SK-N-SH (cell line): ENCODE data around the gene JAK1. TPM values are rescaled to one million over a fixed set of nuclear protein-coding genes. Genes with fewer than 3 reads are reported as not detected.

Experiments used
- CTCF ChIA-PET: fragments of 300-600, 350-600 bp; formaldehyde crosslinking; extraction: SDS; loops from one replicate; lab custom pipeline; 2021; lab: Yijun Ruan, JAX
- POLR2A ChIA-PET: fragments of 350-600 bp; sonication (Branson Sonifier 250); formaldehyde crosslinking; extraction: SDS; loops from one replicate; lab custom pipeline; 2020; ENCODE audit warnings: antibody characterized with exemption, inconsistent platforms; lab: Yijun Ruan, JAX
- DNase-seq: peaks from one replicate; pipeline ENCODE4 v3.0.0; 2012
- H2AFZ ChIP-seq: fragments of 200-600 bp; sonication (generic); 2 replicates; pipeline ENCODE4 v1.8.1; 2016; ENCODE audit warnings: antibody characterized with exemption, mild to moderate bottlenecking, low read depth
- H3F3A ChIP-seq: fragments of 200-600 bp; sonication (generic); replicated peaks from 2 replicates; pipeline ENCODE3; 2016; ENCODE audit warnings: antibody characterized with exemption, mild to moderate bottlenecking; ENCODE audit not compliant: insufficient read depth
- H3K27ac ChIP-seq, 2 experiments: fragments of 200-500 bp in 1 of 2; fragments of 200-600 bp in 1 of 2; sonication (Bioruptor generic) in 1 of 2; sonication (generic), shearing (Covaris generic) in 1 of 2; 2 replicates each; pipeline versions ENCODE4 v1.5.1 to v1.6.1; 2014 to 2016; ENCODE audit warnings: low read depth in 2 of 2, inconsistent platforms in 1 of 2, low read length in 1 of 2, mild to moderate bottlenecking in 1 of 2, mixed read lengths in 1 of 2
- H3K27me3 ChIP-seq: fragments of 200-600 bp; sonication (generic), shearing (Covaris generic); 2 replicates; pipeline ENCODE4 v1.6.1; 2016; ENCODE audit warnings: mixed run types; ENCODE audit not compliant: insufficient read depth
- H3K36me3 ChIP-seq, 2 experiments: fragments of 200-500 bp in 1 of 2; fragments of 200-600 bp in 1 of 2; sonication (Bioruptor generic) in 1 of 2; sonication (generic) in 1 of 2; replicated peaks in 1 of 2; 2 replicates each; pipeline versions ENCODE3 to v1.5.1; 2014 to 2016; ENCODE audit warnings: low read length in 1 of 2, mild to moderate bottlenecking in 1 of 2; ENCODE audit not compliant: insufficient read depth in 2 of 2, control insufficient read depth in 1 of 2
- H3K4me1 ChIP-seq, 2 experiments: fragments of 200-500 bp in 1 of 2; fragments of 200-600 bp in 1 of 2; sonication (Bioruptor generic) in 1 of 2; sonication (generic), shearing (Covaris generic) in 1 of 2; 2 replicates each; pipeline versions ENCODE4 v1.5.1 to v1.6.1; 2014 to 2016; ENCODE audit warnings: low read depth in 1 of 2, low read length in 1 of 2, mixed run types in 1 of 2; ENCODE audit not compliant: insufficient read depth in 2 of 2, control insufficient read depth in 1 of 2
- H3K4me2 ChIP-seq: fragments of 200-600 bp; sonication (generic), shearing (Covaris generic); 2 replicates; pipeline ENCODE4 v1.6.1; 2017; ENCODE audit warnings: mixed run types
- H3K4me3 ChIP-seq, 2 experiments: fragments of 200-500 bp in 1 of 2; fragments of 200-600 bp in 1 of 2; sonication (Bioruptor generic) in 1 of 2; sonication (generic), shearing (Covaris generic) in 1 of 2; 2 replicates each; pipeline versions ENCODE4 v1.5.1 to v1.8.1; 2014 to 2016; ENCODE audit warnings: low read depth in 2 of 2, inconsistent platforms in 1 of 2, low read length in 1 of 2, mild to moderate bottlenecking in 1 of 2, mixed read lengths in 1 of 2, moderate library complexity in 1 of 2
- H3K79me2 ChIP-seq: fragments of 200-600 bp; sonication (generic); 2 replicates; pipeline ENCODE4 v1.8.1; 2017; ENCODE audit warnings: mild to moderate bottlenecking; ENCODE audit not compliant: insufficient read depth
- H3K9ac ChIP-seq: fragments of 200-600 bp; sonication (generic); 2 replicates; pipeline ENCODE4 v1.6.1; 2017; ENCODE audit warnings: mixed run types
- H3K9me2 ChIP-seq: fragments of 200-600 bp; sonication (generic); 2 replicates; pipeline ENCODE4 v1.6.1; 2017; ENCODE audit warnings: mixed run types
- H3K9me3 ChIP-seq: fragments of 200-600 bp; sonication (generic); 2 replicates; pipeline ENCODE4 v1.6.1; 2017; ENCODE audit warnings: mixed run types, mild to moderate bottlenecking, moderate library complexity
- H4K20me1 ChIP-seq: fragments of 200-600 bp; sonication (generic); 2 replicates; pipeline ENCODE4 v1.6.1; 2017; ENCODE audit warnings: mild to moderate bottlenecking, mixed run types; ENCODE audit not compliant: insufficient read depth
- CHD2 ChIP-seq: fragments of 150-350 bp; IDR thresholded peaks from 2 replicates; pipeline ENCODE4 v1.6.1; 2018; ENCODE audit warnings: low read length; ENCODE audit not compliant: partially characterized antibody
- EZH2phosphoT487 ChIP-seq: fragments of 200-600 bp; sonication (generic); IDR thresholded peaks from 2 replicates; pipeline ENCODE4 v1.6.1; 2017; ENCODE audit warnings: low read depth, mixed run types, mild to moderate bottlenecking, antibody characterized with exemption, moderate library complexity, borderline replicate concordance
- FOXJ3 ChIP-seq: sonication (generic); formaldehyde crosslinking; IDR thresholded peaks from 2 replicates; pipeline ENCODE4 v1.5.1; 2020; ENCODE audit warnings: mild to moderate bottlenecking, missing genetic modification reagents
- GABPA ChIP-seq: IDR thresholded peaks from 2 replicates; pipeline ENCODE4 v1.4.0; 2012; ENCODE audit warnings: low read depth, mild to moderate bottlenecking
- GATA2 ChIP-seq: sonication (generic); formaldehyde crosslinking; IDR thresholded peaks from 2 replicates; pipeline ENCODE4 v1.5.0; 2020; ENCODE audit warnings: mild to moderate bottlenecking, missing genetic modification reagents
- MEF2A ChIP-seq: IDR thresholded peaks from 2 replicates; pipeline ENCODE4 v1.4.0; 2012; ENCODE audit warnings: low read depth, borderline replicate concordance
- MXI1 ChIP-seq: IDR thresholded peaks from 2 replicates; pipeline ENCODE4 v1.6.1; 2012; ENCODE audit warnings: mild to moderate bottlenecking, low read depth, low read length, improper control_type of control experiment
- RCOR1 ChIP-seq: fragments of 150-350 bp; IDR thresholded peaks from 2 replicates; pipeline ENCODE4 v1.6.1; 2017; ENCODE audit warnings: antibody characterized with exemption, low read length
- RFX5 ChIP-seq: IDR thresholded peaks from 2 replicates; pipeline ENCODE4 v1.6.1; 2012; ENCODE audit warnings: mild to moderate bottlenecking, improper control_type of control experiment, low read length
- TCF12 ChIP-seq: IDR thresholded peaks from 2 replicates; pipeline ENCODE4 v1.4.0; 2012
- TEAD4 ChIP-seq: IDR thresholded peaks from 2 replicates; pipeline ENCODE4 v1.4.0; 2012; ENCODE audit warnings: mild to moderate bottlenecking, borderline replicate concordance; ENCODE audit not compliant: insufficient read depth
- WGBS: methylation state at CpG from one replicate; pipeline ENCODE4 v1.1.6; 2017; ENCODE audit warnings: low lambda C conversion rate; 5-methylcytosine and 5-hydroxymethylcytosine counted together
- polyA plus RNA-seq, 3 experiments: library from polyadenylated mRNA; depleted of rRNA; stranded (reverse); fragments of >200 nt; gene quantifications; 2 replicates each; pipeline ENCODE4 v1.2.3, GENCODE V29; 2012
- TF ChIP-seq, protein P1 (sequence below): IDR thresholded peaks from 2 replicates; pipeline ENCODE4 v1.6.1; 2012; ENCODE audit warnings: mild to moderate bottlenecking, low read depth, low read length, moderate library complexity
- TF ChIP-seq, protein P2 (sequence below): IDR thresholded peaks from 2 replicates; pipeline ENCODE4; 2012
- TF ChIP-seq, protein P3 (sequence below): fragments of 150-350 bp; IDR thresholded peaks from 2 replicates; pipeline ENCODE4 v1.6.1; 2016; ENCODE audit warnings: mild to moderate bottlenecking, low read depth, low read length
- TF ChIP-seq, protein P4 (sequence below): IDR thresholded peaks from 2 replicates; pipeline ENCODE4 v1.4.0; 2012; ENCODE audit warnings: low read depth
- TF ChIP-seq, protein P5 (sequence below): IDR thresholded peaks from 2 replicates; pipeline ENCODE4 v1.4.0; 2012; ENCODE audit warnings: low read depth, borderline replicate concordance

Gene JAK1
- polyA plus RNA-seq, 1 of the 3 experiments (the other 2 are of a cell fraction) = 47.5 TPM

DNA sequence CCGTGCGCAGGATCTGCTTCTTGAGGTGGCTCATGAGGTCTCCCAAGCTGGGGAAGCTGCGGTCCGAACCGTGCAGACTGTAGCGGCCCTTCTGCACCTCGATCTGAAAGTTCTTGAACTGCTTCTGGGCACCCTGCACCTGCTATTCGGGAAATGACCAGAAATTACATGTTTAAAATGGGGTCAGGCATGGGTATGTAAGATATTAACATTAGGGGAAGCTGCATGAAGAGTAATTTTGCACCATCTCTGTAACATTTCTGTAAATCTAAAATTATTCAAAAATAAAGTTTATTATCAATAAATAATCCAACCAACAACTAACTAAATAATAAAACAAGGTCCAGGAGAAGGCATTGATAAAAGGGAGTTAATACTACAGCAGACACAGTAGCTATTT lies 110.8 kb downstream of the JAK1 start:
- no peak for DNase-seq
- Histone ChIP-seq H3K27ac (no peak overlapping the region), H3K27me3 (no peaks in the 10 kb centered on the region), H4K20me1 (no peaks in the 10 kb centered on the region), H3K4me2 (no peak overlapping the region), H3K9me3 (no peaks in the 10 kb centered on the region), H3K4me3 (no peak overlapping the region), H3K9me2 (no peaks in the 10 kb centered on the region), H3K79me2 (no peaks in the 10 kb centered on the region), H2AFZ (no peak overlapping the region), H3K36me3 (peaks cover 45 to 76% of the 10 kb centered on the region in 2 experiments), H3K9ac (no peak overlapping the region), H3F3A (no peaks in the 10 kb centered on the region), H3K4me1 (no peaks in the 10 kb centered on the region; a peak in 1 of 4 replicates)
- CTCF ChIA-PET = interaction anchor here (1.1 kb wide), 1 partner anchor 15 kb away, joined by 5 read pairs; no protein-coding TSS in a partner anchor
- POLR2A ChIA-PET = no interaction called here
- TF ChIP-seq RFX5 (no peak), MEF2A (no peak), TEAD4 (no peak), EZH2phosphoT487 (no peak), GATA2 (CRISPR knock-in tag) (no peak), FOXJ3 (CRISPR knock-in tag) (no peak), RCOR1 (no peak), MXI1 (no peak), CHD2 (no peak), GABPA (no peak), TCF12 (no peak)
- TF ChIP-seq, protein P1, sequence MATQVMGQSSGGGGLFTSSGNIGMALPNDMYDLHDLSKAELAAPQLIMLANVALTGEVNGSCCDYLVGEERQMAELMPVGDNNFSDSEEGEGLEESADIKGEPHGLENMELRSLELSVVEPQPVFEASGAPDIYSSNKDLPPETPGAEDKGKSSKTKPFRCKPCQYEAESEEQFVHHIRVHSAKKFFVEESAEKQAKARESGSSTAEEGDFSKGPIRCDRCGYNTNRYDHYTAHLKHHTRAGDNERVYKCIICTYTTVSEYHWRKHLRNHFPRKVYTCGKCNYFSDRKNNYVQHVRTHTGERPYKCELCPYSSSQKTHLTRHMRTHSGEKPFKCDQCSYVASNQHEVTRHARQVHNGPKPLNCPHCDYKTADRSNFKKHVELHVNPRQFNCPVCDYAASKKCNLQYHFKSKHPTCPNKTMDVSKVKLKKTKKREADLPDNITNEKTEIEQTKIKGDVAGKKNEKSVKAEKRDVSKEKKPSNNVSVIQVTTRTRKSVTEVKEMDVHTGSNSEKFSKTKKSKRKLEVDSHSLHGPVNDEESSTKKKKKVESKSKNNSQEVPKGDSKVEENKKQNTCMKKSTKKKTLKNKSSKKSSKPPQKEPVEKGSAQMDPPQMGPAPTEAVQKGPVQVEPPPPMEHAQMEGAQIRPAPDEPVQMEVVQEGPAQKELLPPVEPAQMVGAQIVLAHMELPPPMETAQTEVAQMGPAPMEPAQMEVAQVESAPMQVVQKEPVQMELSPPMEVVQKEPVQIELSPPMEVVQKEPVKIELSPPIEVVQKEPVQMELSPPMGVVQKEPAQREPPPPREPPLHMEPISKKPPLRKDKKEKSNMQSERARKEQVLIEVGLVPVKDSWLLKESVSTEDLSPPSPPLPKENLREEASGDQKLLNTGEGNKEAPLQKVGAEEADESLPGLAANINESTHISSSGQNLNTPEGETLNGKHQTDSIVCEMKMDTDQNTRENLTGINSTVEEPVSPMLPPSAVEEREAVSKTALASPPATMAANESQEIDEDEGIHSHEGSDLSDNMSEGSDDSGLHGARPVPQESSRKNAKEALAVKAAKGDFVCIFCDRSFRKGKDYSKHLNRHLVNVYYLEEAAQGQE = no peak
- TF ChIP-seq, protein P2, sequence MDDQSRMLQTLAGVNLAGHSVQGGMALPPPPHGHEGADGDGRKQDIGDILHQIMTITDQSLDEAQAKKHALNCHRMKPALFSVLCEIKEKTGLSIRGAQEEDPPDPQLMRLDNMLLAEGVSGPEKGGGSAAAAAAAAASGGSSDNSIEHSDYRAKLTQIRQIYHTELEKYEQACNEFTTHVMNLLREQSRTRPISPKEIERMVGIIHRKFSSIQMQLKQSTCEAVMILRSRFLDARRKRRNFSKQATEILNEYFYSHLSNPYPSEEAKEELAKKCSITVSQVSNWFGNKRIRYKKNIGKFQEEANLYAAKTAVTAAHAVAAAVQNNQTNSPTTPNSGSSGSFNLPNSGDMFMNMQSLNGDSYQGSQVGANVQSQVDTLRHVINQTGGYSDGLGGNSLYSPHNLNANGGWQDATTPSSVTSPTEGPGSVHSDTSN = no peak
- TF ChIP-seq, protein P3, sequence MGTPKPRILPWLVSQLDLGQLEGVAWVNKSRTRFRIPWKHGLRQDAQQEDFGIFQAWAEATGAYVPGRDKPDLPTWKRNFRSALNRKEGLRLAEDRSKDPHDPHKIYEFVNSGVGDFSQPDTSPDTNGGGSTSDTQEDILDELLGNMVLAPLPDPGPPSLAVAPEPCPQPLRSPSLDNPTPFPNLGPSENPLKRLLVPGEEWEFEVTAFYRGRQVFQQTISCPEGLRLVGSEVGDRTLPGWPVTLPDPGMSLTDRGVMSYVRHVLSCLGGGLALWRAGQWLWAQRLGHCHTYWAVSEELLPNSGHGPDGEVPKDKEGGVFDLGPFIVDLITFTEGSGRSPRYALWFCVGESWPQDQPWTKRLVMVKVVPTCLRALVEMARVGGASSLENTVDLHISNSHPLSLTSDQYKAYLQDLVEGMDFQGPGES = no peak
- TF ChIP-seq, protein P4, sequence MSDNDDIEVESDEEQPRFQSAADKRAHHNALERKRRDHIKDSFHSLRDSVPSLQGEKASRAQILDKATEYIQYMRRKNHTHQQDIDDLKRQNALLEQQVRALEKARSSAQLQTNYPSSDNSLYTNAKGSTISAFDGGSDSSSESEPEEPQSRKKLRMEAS = no peak
- TF ChIP-seq, protein P5, sequence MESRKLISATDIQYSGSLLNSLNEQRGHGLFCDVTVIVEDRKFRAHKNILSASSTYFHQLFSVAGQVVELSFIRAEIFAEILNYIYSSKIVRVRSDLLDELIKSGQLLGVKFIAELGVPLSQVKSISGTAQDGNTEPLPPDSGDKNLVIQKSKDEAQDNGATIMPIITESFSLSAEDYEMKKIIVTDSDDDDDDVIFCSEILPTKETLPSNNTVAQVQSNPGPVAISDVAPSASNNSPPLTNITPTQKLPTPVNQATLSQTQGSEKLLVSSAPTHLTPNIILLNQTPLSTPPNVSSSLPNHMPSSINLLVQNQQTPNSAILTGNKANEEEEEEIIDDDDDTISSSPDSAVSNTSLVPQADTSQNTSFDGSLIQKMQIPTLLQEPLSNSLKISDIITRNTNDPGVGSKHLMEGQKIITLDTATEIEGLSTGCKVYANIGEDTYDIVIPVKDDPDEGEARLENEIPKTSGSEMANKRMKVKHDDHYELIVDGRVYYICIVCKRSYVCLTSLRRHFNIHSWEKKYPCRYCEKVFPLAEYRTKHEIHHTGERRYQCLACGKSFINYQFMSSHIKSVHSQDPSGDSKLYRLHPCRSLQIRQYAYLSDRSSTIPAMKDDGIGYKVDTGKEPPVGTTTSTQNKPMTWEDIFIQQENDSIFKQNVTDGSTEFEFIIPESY = no peak
- WGBS = 95% methylated on average over 8 of the region's 8 CpGs
